Activated naive CD4-positive, alpha-beta T cell (primary cell): Measurements from ENCODE around the gene TMEM143.
"Not testable (repeated sequence)": the region's sequence is repeated elsewhere in the genome, so short reads cannot be mapped to it uniquely, and the experiment has no call there.

ENCODE experiments used
- DNase-seq, 4 experiments: peaks; one replicate each; lab custom pipeline; 2025; lab: John Stamatoyannopoulos, UW

The TMEM143 gene

DNA sequence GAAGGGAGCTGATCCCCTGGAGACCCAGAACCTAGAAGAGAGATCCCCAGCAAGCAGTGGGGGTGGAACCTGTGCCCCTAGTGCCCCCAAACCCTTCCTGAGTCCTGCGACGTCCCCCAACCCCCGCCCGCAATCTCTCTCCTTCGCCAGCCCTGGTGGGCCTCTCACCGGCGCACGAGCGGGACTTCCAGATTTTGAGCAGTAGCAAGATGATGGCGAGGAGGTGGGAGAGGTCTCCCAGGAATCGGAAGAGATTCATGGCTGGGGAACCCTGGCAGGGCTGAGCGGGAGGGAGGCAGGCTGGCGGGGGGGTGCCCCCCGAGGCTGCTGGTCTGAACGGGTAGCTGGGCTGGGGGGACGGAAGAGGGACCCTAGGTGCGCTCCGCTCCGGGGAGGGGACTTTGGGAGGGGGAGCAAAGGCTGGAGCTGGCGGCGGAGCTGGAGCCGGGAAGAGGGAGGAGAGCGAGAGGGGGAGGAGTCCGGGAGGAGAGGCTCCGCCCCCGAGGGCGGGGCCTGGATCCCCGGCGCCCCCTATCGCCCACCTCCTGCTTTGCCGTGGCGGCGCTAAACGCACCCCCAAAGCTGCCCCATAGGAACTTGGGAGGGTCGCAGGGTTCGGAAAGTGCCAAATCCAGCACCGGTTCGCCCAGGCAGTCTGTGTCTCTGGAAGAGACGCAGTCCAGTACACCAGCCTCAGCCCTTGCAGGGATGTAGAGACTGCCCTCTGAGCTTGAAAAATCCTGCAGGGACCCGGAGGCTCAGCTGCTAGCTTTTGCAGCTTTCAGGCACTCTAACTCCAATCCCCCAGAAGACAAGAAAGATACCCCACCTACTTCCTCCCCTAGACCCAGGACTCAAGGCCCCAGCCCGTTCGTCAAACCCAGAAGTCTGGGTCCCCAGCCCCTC is 27.6 kb upstream of the TMEM143 start, which contains the start of gene KDELR1:
Gene KDELR1, minus strand, starts transcription at position 452 of the 906 bp plus-strand sequence. Its CDS starts 193 bp downstream, at position 259.
- DNase-seq = peak; percentile 53 to 70 (median 66)

DNA sequence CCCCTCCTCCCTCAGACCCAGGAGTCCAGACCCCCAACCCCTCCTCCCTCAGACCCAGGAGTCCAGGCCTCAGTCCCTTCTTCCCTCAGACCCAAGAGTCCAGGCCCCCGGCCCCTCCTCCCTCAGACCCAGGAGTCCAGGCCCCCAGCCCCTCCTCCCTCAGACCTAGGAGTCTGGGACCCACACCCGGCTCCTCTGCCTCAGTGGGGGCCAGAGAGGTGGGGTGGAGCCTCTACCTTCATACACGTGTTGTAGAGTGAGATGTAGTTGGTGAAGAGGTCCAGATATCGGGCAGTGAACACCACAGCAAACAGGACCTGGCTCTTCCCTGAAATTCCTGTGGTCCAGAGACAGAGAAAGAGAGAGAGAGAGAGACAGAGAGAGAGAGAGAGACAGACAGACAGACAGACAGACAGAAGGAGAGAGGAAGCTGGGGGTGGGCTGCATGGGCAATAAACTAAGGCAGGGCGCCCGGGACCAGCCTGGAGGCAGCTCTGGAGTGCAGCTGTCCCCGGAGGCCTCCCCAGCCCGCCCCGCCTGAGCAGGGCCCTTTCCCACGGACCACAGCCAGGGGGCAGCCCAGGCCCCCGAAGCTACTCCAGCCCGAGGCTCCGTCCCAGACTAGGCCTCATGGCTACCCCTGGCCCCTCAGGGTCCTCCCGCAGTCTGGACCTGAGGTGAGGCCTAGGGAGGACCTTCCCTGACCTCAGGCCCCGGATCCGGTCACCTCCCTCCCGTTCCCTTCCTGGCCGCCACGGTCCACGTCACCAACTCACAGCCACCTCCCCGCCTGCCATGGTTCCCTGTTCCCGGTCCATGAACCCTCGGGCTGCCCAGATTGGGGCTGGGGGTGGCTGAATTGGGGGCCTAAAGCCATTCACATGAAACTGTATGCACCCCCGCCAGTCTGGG is 26.7 kb upstream of the TMEM143 start:
- peak in 2 of 4 experiments; percentile 23 to 52 for DNase-seq

DNA sequence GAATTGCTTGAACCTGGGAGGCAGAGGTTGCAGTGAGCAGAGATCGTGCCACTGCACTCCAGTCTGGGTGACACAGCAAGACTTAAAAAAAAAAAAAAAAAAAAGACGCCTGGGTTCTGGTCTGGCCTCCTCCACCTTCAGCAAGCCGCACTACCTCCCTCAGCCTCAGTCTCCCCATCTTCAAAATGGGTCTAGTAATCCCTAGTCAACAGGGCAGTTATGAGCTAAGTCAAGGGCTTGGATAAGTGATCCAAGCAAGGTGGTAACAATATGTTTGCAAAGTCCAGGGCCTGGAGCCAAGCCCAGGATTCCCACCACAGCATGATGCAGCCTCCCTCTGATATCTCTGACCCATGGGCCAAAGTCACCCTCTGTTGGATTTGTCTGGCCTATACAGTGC is 23.2 kb upstream of the TMEM143 start:
- DNase-seq = no peak

DNA sequence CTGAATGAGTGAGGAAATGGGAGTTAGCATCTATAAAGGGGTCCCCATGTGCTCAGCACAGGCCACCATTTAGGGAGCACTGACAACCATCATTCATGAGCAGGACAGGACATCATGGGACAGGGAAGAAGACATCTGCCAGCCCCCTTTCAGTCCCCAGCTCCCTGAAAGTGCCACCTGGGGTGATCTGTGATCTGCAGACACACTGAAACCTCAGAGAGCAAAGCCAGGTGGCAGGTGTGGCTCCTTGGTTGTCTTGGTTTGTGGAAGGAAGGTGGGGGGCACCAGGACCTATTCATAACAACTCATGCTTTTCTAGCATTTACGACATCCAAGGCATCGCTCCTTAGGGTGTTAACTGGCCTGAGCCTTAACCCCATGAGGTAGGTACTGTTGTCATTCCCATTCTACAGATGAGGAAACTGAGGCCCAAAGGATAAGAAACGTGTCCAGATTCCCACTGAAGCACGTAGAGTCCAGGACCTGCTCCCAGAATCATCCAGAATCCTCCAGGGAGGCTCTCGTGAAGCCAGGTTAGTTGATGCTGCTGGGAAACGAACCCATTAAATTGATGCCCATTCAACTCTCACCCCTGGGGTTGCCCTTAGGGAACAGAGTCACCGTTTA is 21.8 kb upstream of the TMEM143 start:
- no peak for DNase-seq

DNA sequence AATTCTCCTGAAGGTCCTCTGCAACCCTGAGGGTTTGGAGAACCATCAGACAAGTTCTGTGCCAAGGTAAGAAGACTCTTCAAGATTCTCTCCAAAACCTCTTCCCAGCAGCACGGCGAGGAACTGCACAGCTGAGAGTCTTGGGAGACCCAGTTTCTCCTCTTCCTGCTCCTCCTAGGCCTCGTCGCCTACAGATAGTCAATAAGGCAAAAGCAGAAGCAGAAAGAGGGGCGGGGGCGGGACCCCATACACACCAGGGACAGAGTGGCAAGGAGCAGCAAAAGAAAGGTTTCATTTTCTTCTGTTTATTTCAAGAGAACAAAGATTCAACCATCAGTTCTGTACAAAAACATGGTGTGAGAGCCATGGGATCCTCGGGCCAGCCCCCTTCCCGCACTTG is 18.5 kb upstream of the TMEM143 start:
- no peak for DNase-seq

DNA sequence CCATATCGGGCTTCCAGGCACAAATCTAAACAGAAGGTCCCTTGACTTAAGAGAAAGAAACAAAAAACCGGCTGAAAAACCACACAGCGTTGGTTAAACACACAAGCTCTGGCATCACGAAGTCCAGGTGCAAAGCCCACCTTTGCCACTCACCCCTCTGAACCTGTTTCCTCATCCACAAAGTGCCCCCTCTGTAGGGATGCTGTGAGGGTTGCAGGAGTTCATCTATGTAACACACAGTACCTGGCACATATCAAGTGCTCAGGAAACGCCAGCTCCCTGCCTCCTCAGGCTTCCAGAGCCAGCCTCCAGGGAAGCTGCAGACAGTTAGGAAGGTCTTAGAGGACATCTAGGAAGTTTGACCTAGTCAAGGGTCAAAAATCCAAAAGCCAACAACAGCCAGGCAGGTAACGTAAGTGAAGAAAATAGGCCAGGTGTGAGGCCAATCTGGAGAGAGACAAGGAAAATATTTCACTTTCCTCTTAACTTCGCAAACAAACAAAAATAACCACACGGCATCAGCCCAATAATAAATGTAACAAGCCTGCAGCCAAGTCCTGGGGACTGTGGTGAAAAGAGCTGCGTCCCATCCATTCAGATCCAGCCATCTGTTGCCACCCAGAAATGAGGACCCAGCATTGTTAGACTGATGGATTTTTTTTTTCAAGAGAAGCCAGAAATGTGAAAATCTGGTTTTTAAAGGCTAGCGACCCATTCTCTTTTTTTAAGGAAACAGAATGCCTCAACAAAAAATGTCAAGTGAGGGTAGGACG is 17.6 kb upstream of the TMEM143 start:
- DNase-seq = no peak

DNA sequence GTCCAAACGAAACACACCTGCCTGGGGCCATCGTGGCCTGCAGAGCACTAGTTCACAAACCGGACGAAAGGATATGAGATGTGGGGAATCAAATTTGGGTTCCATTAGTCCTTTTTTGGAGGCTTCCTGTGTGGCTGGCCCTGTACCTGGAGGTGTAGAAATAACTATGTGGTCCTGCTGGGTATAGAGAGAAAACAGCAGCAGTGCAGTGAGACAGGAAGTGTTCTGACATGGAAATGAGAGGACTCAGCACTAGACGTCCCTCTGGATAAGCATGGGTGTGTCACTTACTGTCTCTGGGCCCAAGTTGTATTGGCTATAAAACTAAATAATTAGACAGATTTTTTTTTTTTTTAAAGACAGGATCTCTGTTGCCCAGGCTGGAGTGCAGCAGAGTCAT is 15.3 kb upstream of the TMEM143 start:
- DNase-seq = no peak

DNA sequence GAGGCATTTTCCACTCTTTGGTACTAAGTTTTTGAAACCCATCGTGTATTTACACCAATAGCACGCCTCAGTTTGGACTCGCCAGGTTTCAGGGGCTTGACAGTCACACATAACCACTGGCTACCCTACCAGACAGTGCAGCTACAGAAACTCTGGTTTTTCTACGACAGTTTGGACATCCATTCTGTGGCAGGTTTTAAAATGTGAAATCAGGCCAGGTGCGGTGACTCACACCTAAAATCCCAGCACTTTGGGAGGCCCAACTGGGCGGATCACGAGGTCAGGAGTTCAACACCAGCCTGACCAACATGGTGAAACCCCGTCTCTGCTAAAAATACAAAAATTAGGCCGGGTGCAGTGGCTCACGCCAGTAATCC is 14.4 kb upstream of the TMEM143 start:
- no peak for DNase-seq

DNA sequence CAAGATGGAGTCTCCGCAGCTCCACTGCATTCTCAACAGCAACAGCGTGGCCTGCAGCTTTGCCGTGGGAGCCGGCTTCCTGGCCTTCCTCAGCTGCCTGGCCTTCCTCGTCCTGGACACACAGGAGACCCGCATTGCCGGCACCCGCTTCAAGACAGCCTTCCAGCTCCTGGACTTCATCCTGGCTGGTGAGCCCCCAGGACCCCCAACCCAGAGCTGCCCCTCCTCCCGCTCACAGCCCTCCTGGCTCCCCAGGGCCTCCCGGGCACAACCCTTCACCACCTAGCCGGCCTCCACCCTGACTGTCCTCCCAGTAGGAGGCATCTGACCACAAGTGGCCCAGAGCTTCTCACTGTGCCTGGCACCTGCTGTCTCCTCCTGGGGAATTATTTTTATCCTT is 9.8 kb upstream of the TMEM143 start:
- DNase-seq = no peak

DNA sequence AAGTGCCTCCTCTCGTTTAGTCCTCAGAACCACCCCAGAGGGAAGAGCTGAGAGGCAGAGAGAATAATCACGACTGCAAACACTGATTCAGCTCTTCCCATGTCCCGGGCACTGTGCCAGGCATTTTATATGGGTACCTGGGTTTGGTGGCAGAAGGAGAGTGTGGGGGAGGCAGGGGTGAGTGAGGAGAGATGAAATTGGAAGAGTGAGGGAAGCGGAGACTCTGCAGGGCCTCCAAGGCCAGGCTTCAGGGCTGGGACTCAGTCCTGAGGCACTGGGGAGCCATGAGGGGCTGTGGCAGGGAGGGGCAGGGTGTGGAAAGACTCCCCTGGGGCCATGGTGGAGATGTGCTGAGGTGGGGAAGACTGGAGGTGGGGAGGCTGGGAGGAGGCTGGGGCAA is 9.2 kb upstream of the TMEM143 start:
- DNase-seq = no peak

DNA sequence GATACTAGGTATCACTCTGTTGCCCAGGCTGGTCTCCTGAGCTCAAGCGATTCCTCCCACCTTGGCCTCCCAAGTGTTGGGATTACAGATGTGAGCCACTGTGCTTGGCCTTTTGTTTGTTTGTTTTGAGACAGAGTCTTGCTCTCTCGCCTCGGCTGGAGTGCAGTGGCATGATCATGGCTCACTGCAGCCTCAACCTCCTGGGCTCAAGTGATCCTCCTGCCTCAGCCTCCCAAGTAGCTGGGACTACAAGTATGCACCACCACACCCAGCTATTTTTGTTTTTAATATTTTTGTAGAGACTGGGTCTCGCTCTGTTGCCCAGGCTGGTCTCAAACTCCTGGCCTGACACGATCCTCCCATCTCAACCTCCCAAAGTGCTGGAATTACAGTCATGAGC is 8.0 kb upstream of the TMEM143 start:
- DNase-seq = not testable (repeated sequence)

DNA sequence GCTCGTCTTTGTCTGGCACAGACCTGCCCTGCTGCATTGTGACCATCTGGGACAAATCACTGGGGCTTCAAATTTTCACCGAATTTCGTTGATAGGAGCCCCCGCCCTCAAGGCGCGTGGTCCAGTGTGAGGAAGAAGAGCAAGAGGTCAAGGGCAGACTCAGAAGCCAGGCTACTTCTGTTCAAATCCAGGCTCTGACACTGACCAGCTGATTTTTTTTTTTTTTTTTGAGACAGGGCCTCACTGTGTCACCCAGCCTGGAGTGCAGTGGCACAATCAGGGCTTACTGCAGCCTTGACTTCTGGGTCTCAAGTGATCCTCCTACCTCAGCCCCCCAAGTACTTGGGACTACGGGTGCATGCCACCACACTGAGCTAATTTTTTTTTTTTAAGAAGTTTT is 7.6 kb upstream of the TMEM143 start:
- no peak for DNase-seq

DNA sequence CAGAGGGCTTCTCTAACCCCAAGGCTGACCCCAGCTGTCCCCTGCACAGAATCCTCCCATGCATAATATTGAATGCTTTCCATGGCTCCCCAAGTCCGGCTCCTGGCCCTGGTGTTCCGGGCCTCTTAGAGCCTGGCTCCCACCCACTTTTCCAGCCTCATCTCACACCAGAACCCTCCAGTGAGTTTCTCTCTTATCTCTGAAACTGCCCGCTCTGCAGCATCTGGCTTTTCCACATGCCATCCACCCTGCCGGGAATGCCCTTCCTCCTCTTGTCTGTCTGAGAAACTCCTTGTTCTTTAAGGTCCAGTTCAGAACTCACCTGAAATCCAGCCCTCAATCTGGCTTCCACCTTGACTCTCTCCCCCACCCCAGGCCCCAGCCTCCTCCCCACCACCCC is 7.2 kb upstream of the TMEM143 start:
- no peak for DNase-seq

DNA sequence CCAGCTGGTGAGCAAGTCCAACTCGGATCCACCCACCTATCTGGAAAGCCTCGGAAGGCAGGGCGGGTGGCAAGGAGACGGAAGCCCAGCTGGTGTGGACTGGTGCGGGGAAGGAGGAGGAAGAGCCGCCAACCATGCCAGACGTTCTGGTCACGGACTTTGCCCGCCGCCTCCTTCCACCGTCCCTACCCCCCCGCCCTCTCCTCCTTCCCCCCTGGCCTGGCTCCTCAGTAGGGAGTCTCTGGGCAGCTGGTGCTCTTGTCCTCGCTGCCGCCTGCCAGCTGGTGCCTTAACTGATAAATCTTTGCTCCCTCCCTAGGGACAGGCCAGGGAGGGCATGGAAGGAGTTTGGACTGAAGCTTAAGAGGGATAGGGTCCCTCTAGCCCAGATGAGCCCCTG is 5.2 kb upstream of the TMEM143 start:
- no peak for DNase-seq

DNA sequence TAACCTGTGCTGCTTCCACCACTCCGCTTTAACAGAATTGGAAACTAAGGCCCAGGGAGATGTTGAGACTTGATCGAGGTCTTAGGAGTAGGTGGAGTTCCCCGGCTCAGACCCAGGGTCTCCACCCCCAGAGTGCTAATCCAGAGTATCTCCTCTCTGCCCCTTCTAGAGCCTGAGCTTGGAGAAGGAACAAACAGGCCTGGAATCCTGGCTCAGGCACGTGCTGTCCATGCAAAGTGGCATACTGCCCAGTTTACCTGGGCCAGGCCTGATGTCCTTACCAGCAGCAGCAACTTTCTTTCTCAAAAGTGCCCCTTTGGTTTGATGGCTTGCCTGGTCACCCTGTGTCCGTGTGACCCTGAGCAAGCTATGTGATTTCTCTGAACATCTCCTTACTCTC is 4.1 kb upstream of the TMEM143 start:
- no peak for DNase-seq

DNA sequence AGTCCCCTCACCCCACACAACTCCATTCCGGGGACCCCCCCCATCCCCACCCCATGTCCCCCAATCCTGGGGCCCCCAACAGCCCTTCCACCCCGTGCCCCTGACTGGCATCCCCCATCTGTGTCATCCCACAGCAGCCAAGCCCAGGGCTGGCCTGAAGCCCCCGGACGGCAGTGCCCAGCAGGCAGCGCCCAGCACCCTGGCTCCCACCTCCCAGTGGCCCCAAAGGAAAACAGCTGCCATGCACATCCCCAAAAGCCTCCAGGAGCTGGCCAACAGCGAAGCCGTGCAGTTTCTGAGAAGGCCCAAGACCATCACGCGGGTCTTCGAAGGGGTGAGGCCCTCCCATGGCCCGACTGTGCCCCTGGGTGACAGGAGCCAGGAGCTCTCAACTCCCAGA is 1.9 kb upstream of the TMEM143 start:
- no peak for DNase-seq

DNA sequence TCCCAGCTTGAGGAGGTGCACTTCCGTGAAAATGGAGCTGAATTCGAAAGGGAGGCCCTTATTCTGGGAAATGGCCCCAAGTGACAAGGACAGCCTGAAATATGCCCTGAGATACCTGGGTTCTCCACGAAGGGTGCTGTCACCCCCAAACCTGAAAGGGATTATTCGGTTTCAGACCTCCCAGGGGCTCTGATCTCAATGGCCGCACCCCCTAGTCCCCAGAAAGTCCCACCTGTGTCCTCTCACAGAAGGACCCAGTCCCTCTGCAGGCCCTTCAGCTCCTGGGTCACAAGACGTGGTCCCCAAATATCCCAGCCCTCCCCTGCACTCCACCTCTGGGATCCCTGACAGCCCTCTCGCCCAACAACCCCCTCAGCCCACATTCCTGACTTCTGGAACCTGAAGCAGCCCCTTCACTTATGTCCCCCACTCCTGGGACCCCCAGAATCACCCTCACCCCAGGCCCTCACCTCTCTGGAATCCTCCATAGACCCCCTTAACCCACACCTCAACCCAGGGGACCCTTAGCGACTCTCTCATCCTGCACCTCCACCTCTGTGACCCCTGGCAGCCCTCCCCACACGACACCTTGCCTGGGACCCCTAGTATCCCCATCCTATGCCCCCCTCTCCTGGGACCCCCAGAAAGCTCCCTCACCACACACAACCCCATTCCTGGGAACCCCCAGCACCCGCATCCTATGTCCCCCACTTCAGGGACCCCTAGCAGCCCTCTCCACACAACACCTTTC is 1.0 kb upstream of the TMEM143 start:
- DNase-seq = no peak

DNA sequence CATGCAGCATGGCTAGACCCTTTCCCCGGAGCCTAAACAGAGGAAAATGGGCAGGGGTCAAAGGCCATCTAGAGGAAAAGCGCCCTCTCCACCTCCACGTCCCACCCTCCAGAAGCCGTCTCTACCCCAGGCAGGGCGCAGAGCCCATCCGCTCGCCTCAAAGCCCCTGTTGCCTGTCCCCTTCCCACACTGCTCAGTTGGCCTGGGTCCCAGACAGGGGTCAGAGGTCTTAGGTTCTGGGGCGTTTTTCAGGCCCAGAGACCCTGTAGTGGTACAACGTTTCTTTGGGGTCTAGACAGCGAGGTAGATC is 285 bp downstream of the TMEM143 start:
- DNase-seq = peak in 1 of 4 experiments; percentile 42

DNA sequence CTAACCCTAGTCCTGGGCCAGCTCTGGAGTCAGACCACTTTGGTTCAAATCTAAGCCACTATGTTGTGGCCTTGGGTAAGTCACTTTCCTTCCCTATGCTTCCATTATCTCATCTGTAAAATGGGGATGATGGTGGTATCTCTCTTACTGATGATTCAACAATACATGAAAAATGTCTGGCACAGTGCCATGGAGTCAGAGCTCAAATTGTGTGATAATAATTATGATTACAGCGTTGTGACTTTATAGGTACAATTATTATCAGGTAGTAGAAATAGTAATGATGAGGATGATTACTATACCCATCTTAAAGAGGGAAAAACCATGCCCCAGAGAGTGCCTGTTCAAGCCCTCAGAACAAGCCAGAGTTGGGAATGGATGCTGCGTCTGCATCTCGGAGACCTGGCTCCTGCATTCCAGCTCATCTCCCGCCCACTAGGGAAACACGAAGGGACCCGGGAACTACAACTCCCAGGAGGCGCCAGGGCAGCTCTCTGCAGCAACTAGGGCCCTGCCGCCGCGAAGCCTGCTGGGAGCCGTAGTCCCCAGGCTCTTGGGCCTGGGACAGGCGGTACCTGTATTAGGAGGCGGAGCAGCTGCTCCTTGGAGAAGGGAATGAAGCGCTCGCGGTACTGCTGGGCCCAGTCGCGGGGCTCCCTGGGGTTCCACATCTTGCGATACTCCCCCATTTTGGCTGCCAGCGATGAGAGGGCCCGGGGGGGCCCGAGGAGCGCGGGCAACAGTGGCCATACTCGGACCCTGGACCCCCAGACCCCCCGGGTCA is 832 bp downstream of the TMEM143 start:
- peak; percentile 53 to 84 (median 68) for DNase-seq

DNA sequence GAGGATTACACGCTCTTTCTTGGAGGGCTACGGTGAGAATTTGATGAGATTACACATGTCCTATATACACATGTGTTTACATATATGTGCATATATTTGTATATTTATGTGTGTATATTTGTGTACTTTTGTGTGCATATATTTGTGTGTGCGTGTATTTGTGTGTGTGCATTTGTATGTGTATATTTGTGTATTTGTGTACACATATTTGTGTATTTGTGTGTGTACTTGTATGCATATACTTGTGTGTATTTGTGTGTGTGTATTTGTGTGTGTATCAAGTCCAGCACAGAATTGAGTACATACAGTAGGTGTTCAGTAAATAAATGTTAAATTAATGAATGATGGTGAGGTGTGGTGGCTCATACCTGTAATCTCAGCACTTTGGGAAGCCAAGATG is 1.8 kb downstream of the TMEM143 start:
- no peak for DNase-seq
